Kidney epithelial cell (primary cell): ENCODE results near the gene LLCFC1. TPM values are rescaled to one million over a fixed set of nuclear protein-coding genes. Genes with fewer than 3 reads are reported as not detected.

Experiments used
- DNase-seq: peaks from one replicate; pipeline ENCODE4 v3.0.0-alpha.2; 2010; ENCODE audit warnings: low read depth
- H3K27me3 ChIP-seq: 2 replicates; pipeline ENCODE4 v1.6.0; 2011; ENCODE audit warnings: low read length; ENCODE audit not compliant: control insufficient read depth, insufficient read depth
- H3K36me3 ChIP-seq: 2 replicates; pipeline ENCODE4 v1.5.1; 2011; ENCODE audit warnings: low read length; ENCODE audit not compliant: control insufficient read depth, insufficient read depth
- H3K4me3 ChIP-seq: 2 replicates; pipeline ENCODE4 v1.5.1; 2011; ENCODE audit warnings: low read depth, mild to moderate bottlenecking, control low read depth, low read length
- total RNA-seq: library from RNA; depleted of rRNA; stranded (reverse); fragments of >200 nt; gene quantifications from 2 replicates; pipeline ENCODE4 v1.2.3, GENCODE V29; 2015
- TF ChIP-seq, protein P1 (sequence below): IDR thresholded peaks from 2 replicates; pipeline ENCODE4 v1.5.1; 2011; ENCODE audit warnings: mild to moderate bottlenecking, moderate library complexity, low read length, control low read depth, inconsistent platforms; ENCODE audit not compliant: insufficient read depth, poor library complexity, severe bottlenecking

The LLCFC1 gene
- total RNA-seq, 1 donor from 2014 or later = not detected

DNA sequence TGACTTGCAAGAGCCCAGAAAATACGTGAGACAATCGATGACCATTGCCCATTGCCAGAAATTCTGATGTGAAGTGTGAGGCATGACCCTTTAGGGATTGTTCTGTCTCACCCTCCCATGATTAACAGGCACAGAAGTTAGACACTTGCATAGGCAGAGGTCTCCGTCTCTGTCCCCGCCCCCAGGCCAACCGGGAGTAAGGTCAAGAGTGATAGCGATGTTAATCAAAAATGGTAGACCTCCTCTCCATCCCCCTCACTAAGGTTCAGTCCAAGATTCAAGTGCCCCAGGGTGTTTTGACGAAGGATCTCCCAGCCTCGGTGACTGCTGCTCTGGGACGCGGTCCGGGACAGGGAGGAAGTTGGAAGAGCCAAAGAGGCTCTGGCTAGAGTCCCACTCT lies 31.0 kb upstream of the LLCFC1 start:
- Histone ChIP-seq H3K27me3 (no peaks in the 10 kb centered on the region), H3K4me3 (no peak overlapping the region), H3K36me3 (no peaks in the 10 kb centered on the region)
- no peak for DNase-seq
- TF ChIP-seq, protein P1, sequence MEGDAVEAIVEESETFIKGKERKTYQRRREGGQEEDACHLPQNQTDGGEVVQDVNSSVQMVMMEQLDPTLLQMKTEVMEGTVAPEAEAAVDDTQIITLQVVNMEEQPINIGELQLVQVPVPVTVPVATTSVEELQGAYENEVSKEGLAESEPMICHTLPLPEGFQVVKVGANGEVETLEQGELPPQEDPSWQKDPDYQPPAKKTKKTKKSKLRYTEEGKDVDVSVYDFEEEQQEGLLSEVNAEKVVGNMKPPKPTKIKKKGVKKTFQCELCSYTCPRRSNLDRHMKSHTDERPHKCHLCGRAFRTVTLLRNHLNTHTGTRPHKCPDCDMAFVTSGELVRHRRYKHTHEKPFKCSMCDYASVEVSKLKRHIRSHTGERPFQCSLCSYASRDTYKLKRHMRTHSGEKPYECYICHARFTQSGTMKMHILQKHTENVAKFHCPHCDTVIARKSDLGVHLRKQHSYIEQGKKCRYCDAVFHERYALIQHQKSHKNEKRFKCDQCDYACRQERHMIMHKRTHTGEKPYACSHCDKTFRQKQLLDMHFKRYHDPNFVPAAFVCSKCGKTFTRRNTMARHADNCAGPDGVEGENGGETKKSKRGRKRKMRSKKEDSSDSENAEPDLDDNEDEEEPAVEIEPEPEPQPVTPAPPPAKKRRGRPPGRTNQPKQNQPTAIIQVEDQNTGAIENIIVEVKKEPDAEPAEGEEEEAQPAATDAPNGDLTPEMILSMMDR = no peak

DNA sequence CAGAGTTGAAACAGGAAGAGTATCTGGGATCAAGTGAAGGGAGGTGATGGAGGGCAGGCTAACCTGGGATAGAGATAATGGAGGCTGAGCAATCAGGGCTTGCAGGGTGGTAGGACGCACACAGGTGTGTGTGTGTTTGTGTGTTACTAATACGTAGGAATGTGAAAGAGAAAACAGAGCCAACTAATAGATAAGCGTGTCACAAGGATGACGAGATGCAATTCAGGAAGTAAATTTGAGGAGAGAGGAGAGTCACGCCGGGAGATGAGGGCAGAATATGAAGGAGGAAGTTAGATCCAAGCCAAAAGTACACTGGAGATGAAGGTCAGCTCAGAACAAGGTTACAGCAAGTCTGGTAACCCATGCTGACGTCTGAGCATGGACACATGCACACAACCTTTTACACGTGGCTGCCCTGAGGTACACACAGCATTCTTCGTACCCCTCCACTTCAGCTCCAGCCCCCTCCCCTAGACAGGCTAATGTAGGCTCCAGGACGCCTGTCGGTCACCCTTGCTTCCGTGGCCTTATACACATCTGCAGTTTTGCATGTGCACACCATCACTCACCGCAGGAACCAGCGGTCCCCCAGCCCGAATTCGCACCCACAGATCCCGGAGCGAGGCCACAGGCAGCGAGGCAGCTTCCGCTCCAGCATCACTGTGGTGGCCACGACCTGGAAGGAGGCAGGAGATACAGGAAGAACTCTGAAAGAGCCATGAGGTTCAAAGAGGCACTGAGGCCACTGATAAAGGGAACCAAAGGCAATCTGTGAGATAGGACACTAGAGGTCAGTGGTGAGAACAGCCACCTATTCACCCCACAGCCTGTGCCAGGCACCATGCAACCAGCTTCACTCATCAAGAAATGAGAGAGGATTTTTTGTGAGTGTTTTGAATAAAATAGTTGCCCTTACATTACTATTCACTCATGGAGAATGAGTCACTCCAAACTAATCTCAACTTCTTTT lies 30.1 kb upstream of the LLCFC1 start:
- DNase-seq = no peak
- no peaks in the 10 kb centered on the region for H3K36me3 ChIP-seq
- TF ChIP-seq, protein P1 = peak; percentile 16
- H3K27me3 ChIP-seq = no peaks in the 10 kb centered on the region
- no peak overlapping the region for H3K4me3 ChIP-seq

DNA sequence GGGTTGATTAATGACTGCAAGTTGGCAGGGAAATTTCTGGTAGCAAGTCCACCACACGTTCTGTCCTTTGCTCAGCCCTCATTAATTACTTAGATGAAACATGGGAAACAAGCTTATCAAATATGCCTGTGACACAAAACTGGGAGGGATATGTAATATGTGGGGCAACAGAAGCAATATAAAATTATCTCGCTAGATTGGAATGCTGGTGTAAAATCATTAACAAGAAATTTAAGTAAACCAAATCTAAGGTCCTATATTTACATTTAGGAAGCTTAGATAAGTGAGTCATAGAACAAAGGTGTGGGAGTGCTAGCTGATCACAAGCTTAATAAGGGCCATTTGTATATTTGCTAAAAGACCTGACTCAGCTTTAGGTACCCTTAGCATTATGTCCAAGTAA lies 29.3 kb upstream of the LLCFC1 start:
- no peaks in the 10 kb centered on the region for H3K27me3 ChIP-seq
- no peaks in the 10 kb centered on the region for H3K36me3 ChIP-seq
- no peak overlapping the region for H3K4me3 ChIP-seq
- TF ChIP-seq, protein P1 = no peak
- DNase-seq = no peak

DNA sequence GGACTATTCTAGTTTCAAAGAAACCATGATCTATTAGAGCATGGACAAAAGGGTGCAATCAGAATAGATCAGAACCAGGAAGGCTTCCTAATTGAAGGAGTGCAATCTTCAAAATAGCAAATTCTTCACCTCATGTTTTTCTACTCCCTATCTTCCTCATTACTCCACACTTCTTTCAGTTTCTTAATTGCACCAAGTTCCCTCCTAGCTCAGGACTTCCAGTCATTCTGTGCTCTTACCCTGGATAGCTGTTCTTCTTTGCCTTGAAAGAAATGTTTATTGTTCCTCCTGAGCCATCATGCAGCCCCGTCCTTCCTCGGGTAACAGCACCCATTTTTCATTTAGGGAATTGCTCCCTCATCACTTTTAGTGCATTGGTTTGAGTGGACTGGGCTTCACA lies 28.8 kb upstream of the LLCFC1 start:
- no peak for DNase-seq
- Histone ChIP-seq H3K36me3 (no peaks in the 10 kb centered on the region), H3K4me3 (no peak overlapping the region), H3K27me3 (no peaks in the 10 kb centered on the region)
- TF ChIP-seq, protein P1 = no peak

DNA sequence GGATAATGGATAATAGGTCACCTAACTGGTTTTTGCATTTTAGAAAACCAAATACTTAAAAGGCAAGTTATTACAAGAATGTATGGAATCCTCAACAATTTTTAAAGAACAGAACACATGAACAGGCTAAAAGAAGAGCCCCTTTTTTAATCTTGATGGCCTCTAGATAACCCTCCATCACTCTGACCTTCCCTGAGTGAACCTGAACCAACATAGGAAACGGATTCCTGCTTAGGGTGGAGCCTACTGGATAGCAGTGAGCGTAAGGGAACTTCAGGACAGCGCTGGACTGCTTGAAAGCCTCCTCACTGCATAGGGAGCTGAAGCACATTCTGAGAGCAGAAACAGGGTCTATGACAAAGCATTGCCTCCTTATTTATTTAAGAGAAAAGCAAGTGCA lies 26.2 kb upstream of the LLCFC1 start:
- Histone ChIP-seq H3K27me3 (no peaks in the 10 kb centered on the region), H3K36me3 (no peaks in the 10 kb centered on the region), H3K4me3 (no peak overlapping the region)
- TF ChIP-seq, protein P1 = no peak
- DNase-seq = no peak
